Kasumi-1 (cell line): ENCODE results near the gene DISP2.

ENCODE experiments used
- DNase-seq, 2 experiments: peaks; one replicate each; lab custom pipeline; 2025; lab: John Stamatoyannopoulos, UW

The DISP2 gene

GRCh38 chr15:40365624-40366456, 7.8 kb downstream of the DISP2 start:
- no peak for DNase-seq

- DNase-seq, result no peak
Observed at GRCh38 chr15:40366457-40367370, 8.7 kb downstream of the DISP2 start.

- no peak for DNase-seq
Observed at GRCh38 chr15:40367371-40367685, 9.3 kb downstream of the DISP2 start.

GRCh38 chr15:40367686-40368611, 9.9 kb downstream of the DISP2 start:
- peak; percentile 59 to 80 for DNase-seq

GRCh38 chr15:40368719-40369473, 10.9 kb downstream of the DISP2 start:
- no peak for DNase-seq

GRCh38 chr15:40369474-40369869, 11.5 kb downstream of the DISP2 start:
- no peak for DNase-seq

- no peak for DNase-seq
Observed at GRCh38 chr15:40369971-40370370, 12.0 kb downstream of the DISP2 start.

- no peak for DNase-seq
Observed at GRCh38 chr15:40372981-40373380, 15.0 kb downstream of the DISP2 start.

GRCh38 chr15:40377606-40378005, 19.6 kb downstream of the DISP2 start:
- DNase-seq, result no peak

GRCh38 chr15:40379374-40379773, 21.4 kb downstream of the DISP2 start:
- no peak for DNase-seq

- peak; percentile 9 to 18 for DNase-seq
Observed at GRCh38 chr15:40379853-40380252, 21.8 kb downstream of the DISP2 start.

- DNase-seq, result no peak
Observed at GRCh38 chr15:40380636-40381035, 22.6 kb downstream of the DISP2 start.

- no peak for DNase-seq
Observed at GRCh38 chr15:40381818-40382529, 24.0 kb downstream of the DISP2 start.

GRCh38 chr15:40382580-40383456, 24.8 kb downstream of the DISP2 start, which contains the start of gene KNSTRN:
TSS of gene KNSTRN (plus strand) at chr15:40382721. CDS start at chr15:40382836, 115 bp downstream.
- peak; percentile 71 to 80 for DNase-seq

- DNase-seq, result no peak
Observed at GRCh38 chr15:40386480-40386879, 28.5 kb downstream of the DISP2 start.

GRCh38 chr15:40388941-40389823, 31.2 kb downstream of the DISP2 start:
- DNase-seq, result peak; percentile 3 to 11

GRCh38 chr15:40389824-40390595, 32.0 kb downstream of the DISP2 start:
- DNase-seq, result no peak
